T-helper 2 cell treated with Interferon-gamma antibody and Interleukin-4, amounts not matched to agents 5 μg/mL and 100 μg/mL, for 36 hours (primary cell): ENCODE data around the gene GALNT2.

Experiments used
- DNase-seq: peaks from one replicate; pipeline ENCODE4 v3.0.0; 2021; ENCODE audit warnings: low spot score
- H3K27ac Mint-ChIP-seq: one replicate; pipeline ENCODE4 v1.8.0; 2021; ENCODE audit warnings: mild to moderate bottlenecking, mixed read lengths
- H3K27me3 Mint-ChIP-seq: one replicate; pipeline ENCODE4 v1.8.0; 2021; ENCODE audit warnings: low read depth, mixed read lengths
- H3K36me3 Mint-ChIP-seq: one replicate; pipeline ENCODE4 v1.8.0; 2021; ENCODE audit warnings: low read depth, mixed read lengths
- H3K4me1 Mint-ChIP-seq: one replicate; pipeline ENCODE4 v1.8.0; 2021; ENCODE audit warnings: low read depth, mixed read lengths
- H3K4me3 Mint-ChIP-seq: one replicate; pipeline ENCODE4 v1.8.0; 2022; ENCODE audit warnings: mild to moderate bottlenecking, moderate library complexity, mixed read lengths
- H3K9me3 Mint-ChIP-seq: one replicate; pipeline ENCODE4 v1.8.0; 2021; ENCODE audit warnings: mixed read lengths

GALNT2 gene

DNA sequence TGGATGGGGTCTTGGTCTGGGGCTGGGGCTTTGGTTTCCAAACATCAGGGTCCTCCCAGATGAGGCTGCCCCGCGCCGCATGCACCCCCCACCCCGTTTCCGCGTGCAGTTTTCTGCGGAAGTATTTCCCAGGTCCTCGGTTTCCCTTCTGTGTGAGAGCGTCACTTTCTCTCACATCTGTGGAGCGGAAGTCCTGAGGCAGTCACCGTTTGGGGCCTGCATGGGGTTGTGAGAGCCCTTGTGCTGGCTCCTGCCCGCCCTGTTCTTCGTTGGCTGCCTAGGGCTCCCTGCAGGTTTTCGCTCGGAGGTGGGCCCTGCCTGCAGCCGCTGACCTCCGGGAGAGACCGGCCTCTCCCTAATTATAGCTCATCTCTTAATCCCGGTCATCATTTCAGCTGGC, 88.0 kb downstream of the GALNT2 start:
- no peaks in the 10 kb centered on the region for H3K27me3 Mint-ChIP-seq
- H3K27ac Mint-ChIP-seq: no peak overlapping the region
- no peaks in the 10 kb centered on the region for H3K9me3 Mint-ChIP-seq
- no peak for DNase-seq
- no peaks in the 10 kb centered on the region for H3K36me3 Mint-ChIP-seq
- H3K4me3 Mint-ChIP-seq: no peak overlapping the region
- H3K4me1 Mint-ChIP-seq: peaks cover 14% of the 10 kb centered on the region

GRCh38 chr1:230156068-230156467, 89.0 kb downstream of the GALNT2 start:
- Mint-ChIP-seq H3K27me3 (no peaks in the 10 kb centered on the region), H3K27ac (no peak overlapping the region), H3K9me3 (no peaks in the 10 kb centered on the region), H3K4me1 (peaks cover 10% of the 10 kb centered on the region), H3K36me3 (no peaks in the 10 kb centered on the region), H3K4me3 (no peak overlapping the region)
- no peak for DNase-seq

DNA sequence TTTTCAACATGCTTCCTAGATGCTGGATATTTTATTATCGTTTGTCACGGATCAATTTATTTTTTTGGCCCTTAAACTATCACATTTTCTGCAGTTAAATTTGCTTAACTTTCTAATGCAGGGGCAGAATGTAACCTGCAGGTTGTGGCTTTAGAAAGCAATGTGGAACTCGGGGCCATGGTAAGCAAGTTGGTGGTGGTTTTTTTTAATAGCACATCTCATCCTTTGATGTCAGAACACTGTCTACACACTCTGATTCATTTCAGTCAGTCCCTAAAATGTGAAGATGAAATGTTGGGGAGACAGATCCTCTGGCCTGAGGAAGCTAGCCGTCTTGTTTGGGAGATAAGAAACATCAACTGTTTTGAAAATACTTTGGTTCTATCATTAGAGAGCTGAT, 89.5 kb downstream of the GALNT2 start:
- Mint-ChIP-seq H3K9me3 (no peaks in the 10 kb centered on the region), H3K36me3 (no peaks in the 10 kb centered on the region), H3K4me1 (peaks cover 10% of the 10 kb centered on the region), H3K27ac (no peak overlapping the region), H3K27me3 (no peaks in the 10 kb centered on the region), H3K4me3 (no peak overlapping the region)
- no peak for DNase-seq

DNA sequence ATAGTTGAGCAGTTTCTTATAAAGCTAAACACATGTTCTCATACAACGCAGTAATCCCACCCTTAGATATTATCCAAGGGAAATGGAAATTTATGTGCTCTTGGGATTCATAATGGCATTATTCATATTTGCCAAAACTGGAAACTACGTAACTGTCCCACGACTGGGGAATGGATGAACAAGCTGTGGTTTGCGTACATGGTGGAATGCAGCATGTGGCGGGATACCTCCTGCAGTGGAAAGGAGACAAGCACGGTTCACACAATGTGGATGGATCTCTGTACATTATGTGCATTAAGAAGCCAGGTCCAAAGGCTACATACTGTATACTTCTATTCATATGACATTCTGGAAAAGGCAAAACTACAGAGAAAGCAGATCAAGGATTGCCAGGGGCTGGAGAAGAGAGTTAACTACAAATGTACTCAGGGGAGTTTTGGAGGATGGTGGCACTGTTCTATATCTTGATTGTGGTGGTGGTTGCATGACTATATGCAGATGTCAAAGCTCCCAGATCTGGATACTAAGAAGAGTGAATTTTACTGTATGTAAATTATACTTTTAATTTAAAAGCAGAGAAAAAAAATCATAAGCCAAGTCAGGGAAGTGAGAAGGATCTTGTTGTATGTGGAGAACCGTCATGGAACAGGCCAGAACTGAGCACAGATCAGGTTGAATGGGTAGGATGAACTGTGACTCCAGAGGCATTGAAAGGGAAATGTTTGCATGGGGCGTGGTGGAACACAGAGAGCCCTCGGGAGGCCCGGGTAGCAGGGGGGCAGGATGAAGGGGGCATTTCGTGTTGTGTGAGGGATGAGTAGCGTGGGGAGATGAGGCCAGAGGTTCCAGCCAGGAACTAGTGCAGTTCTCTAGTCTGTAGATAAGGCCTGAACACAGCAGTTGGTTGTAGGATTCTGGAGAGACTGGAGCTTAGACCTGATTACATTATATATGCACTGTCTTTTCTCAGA, 90.7 kb downstream of the GALNT2 start:
- no peak for DNase-seq
- Mint-ChIP-seq H3K27ac (no peak overlapping the region), H3K4me1 (peaks cover 10% of the 10 kb centered on the region), H3K36me3 (no peaks in the 10 kb centered on the region), H3K4me3 (no peak overlapping the region), H3K9me3 (no peaks in the 10 kb centered on the region), H3K27me3 (no peaks in the 10 kb centered on the region)

DNA sequence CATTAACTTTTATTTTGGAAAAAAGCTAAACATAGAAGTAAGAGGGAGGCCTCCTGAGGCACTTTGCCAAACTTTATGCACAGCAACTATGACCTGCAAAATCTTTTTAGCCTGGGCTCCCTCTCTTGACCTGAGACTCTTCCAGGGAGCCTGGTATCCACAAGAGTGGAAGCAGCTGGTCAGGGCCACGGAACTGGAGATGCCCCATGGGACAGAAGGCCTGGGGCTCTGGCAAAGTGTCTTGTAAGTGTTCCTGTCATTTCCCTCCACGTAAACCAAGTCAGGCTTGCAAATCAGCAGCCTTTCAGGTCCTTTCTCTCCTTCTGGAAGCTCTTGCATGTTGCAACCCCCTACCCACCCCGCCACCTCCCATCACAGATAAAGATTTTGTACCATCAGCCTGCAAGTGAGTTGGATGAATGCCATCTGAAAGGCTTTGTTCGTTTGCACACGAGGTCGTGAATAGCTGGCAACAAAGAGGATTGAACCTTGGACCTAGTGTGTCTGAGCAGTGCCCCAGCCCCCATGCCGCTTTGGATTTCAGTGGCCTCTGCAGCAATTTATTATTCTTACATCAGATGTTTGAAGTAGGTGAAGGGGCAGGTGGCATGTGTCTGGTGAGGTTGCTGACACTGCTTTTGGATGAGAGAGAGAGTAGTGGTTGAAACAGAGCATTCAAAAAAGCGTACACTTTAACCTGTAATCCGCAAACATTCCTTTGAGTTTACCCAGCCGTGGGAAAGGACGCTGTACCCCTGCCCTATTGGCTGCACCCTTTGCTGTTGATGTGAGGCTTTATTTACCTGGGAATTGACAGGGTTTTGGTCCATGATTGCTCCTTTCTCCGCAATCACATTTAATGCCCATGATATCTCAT, 91.6 kb downstream of the GALNT2 start:
- no peak overlapping the region for H3K27ac Mint-ChIP-seq
- no peaks in the 10 kb centered on the region for H3K9me3 Mint-ChIP-seq
- H3K4me3 Mint-ChIP-seq: no peak overlapping the region
- no peaks in the 10 kb centered on the region for H3K36me3 Mint-ChIP-seq
- no peaks in the 10 kb centered on the region for H3K27me3 Mint-ChIP-seq
- H3K4me1 Mint-ChIP-seq: peaks cover 10% of the 10 kb centered on the region
- DNase-seq: no peak

DNA sequence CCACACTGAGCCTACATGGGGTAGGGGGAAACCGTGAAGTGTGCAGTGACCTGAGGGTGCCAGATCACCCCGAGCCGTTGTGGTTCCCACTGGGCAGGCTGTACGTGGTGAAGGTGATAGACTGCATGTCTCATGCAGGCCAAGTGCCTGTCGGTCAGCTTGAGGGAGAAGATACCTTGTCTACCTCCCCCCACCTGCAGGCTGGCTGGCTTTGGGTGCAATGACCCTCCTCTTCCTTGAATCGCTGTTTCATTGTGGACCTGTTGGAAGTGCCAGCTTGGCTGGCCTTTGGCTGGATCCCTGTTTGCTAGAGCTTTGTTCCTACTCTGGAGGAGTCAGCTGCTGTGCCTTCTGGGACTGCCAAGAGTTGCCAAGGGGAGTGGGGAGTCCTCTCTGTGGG, 92.5 kb downstream of the GALNT2 start:
- DNase-seq: no peak
- H3K4me1 Mint-ChIP-seq: peaks cover 10% of the 10 kb centered on the region
- H3K27ac Mint-ChIP-seq: no peak overlapping the region
- H3K9me3 Mint-ChIP-seq: no peaks in the 10 kb centered on the region
- no peaks in the 10 kb centered on the region for H3K27me3 Mint-ChIP-seq
- no peak overlapping the region for H3K4me3 Mint-ChIP-seq
- no peaks in the 10 kb centered on the region for H3K36me3 Mint-ChIP-seq

DNA sequence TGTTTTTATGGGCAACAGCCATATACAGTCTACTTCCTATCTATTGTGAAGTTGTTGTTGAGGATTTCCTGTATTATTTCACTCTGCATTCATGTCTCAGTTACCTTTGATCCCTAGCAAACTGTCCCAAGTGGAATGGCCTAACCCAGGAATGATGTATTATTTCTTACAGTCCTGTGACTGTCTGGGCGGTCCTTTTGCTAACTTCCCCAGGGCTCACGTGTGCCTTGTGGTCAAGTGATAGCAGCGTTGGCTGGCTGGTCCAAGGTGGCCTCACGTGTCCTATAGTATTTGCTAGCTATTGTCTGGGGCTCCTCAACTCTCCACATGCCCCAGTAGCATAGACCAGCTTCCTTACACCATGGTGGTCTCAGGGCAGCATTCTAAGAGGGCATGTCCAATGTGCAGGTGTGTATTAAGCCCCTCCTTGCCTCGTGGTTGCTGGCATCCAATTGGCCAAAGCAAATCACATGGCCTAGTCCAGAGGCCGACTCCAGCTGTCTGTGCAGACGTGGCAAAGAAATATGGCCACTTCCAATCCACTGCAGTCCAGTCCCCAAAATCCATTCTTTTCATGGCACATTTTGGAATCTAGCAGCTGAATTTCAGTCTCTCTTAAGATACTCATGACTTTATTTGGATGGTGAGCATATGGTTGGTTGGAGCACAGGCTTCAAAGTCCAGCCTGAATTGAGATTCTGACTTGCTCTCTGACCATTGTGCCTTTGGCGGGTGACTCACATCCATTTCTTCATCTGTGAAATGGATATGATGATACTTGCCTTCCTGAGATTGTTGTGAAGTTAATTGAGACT, 94.1 kb downstream of the GALNT2 start:
- no peak overlapping the region for H3K27ac Mint-ChIP-seq
- no peaks in the 10 kb centered on the region for H3K27me3 Mint-ChIP-seq
- no peak for DNase-seq
- H3K9me3 Mint-ChIP-seq: no peaks in the 10 kb centered on the region
- no peaks in the 10 kb centered on the region for H3K36me3 Mint-ChIP-seq
- H3K4me3 Mint-ChIP-seq: no peak overlapping the region
- H3K4me1 Mint-ChIP-seq: peaks cover 6% of the 10 kb centered on the region

GRCh38 chr1:230163205-230163604, 96.2 kb downstream of the GALNT2 start:
- no peak overlapping the region for H3K27ac Mint-ChIP-seq
- H3K4me3 Mint-ChIP-seq: no peak overlapping the region
- H3K27me3 Mint-ChIP-seq: no peaks in the 10 kb centered on the region
- H3K4me1 Mint-ChIP-seq: peaks cover 9% of the 10 kb centered on the region
- no peak for DNase-seq
- H3K36me3 Mint-ChIP-seq: no peaks in the 10 kb centered on the region
- no peaks in the 10 kb centered on the region for H3K9me3 Mint-ChIP-seq

GRCh38 chr1:230163719-230164118, 96.7 kb downstream of the GALNT2 start:
- H3K27ac Mint-ChIP-seq: no peak overlapping the region
- H3K4me1 Mint-ChIP-seq: peaks cover 11% of the 10 kb centered on the region

GRCh38 chr1:230165536-230165935, 98.5 kb downstream of the GALNT2 start:
- Mint-ChIP-seq H3K4me3 (no peak overlapping the region), H3K27me3 (no peaks in the 10 kb centered on the region), H3K4me1 (peaks cover 22% of the 10 kb centered on the region), H3K9me3 (no peaks in the 10 kb centered on the region), H3K27ac (no peak overlapping the region), H3K36me3 (no peaks in the 10 kb centered on the region)
- DNase-seq: no peak

More at GRCh38 chr1:230163719-230164118, 96.7 kb downstream of the GALNT2 start:
- Mint-ChIP-seq H3K36me3 (no peaks in the 10 kb centered on the region), H3K9me3 (no peaks in the 10 kb centered on the region), H3K4me3 (no peak overlapping the region), H3K27me3 (no peaks in the 10 kb centered on the region)
- DNase-seq: no peak

- H3K27ac Mint-ChIP-seq: no peak overlapping the region
- H3K36me3 Mint-ChIP-seq: no peaks in the 10 kb centered on the region
- H3K4me1 Mint-ChIP-seq: peaks cover 22% of the 10 kb centered on the region
- no peaks in the 10 kb centered on the region for H3K9me3 Mint-ChIP-seq
- no peak for DNase-seq
- no peaks in the 10 kb centered on the region for H3K27me3 Mint-ChIP-seq
- H3K4me3 Mint-ChIP-seq: no peak overlapping the region
These were observed 99.5 kb downstream of the GALNT2 start for GRCh38 chr1:230166366-230167132.

- Mint-ChIP-seq H3K27me3 (no peaks in the 10 kb centered on the region), H3K4me1 (peaks cover 22% of the 10 kb centered on the region), H3K36me3 (no peaks in the 10 kb centered on the region), H3K9me3 (no peaks in the 10 kb centered on the region), H3K4me3 (no peak overlapping the region), H3K27ac (no peak overlapping the region)
- peak; percentile 20 for DNase-seq
These were observed 100.4 kb downstream of the GALNT2 start for GRCh38 chr1:230167419-230167852.
